ENCODE data around the gene AKT1S1.
"Not testable (repeated sequence)": the region's sequence is repeated elsewhere in the genome, so short reads cannot be mapped to it uniquely, and the experiment has no call there.

Gene AKT1S1

DNA sequence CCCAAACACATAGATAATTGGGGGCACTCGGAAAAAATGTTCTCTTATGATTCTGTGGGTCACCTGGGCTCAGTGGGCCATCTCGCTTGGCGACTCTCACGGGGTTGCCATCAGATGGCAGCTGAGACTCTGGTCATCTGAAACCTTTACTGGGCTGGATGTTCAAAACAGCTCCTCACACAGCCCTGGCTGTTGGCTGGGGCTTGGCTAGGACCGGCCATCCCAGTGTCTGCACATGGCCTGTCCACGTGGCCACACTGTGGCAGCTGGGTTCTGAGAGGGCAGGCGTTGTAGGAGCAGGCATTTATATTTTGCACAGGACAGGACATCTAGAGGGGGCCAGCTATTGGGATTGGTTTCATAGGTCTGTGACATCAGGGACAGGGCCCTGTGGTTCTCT, 43.6 kb downstream of the AKT1S1 start:
- no peak for DNase-seq

- DNase-seq: no peak
These were observed 44.6 kb downstream of the AKT1S1 start for GRCh38 chr19:49832556-49832955.

DNA sequence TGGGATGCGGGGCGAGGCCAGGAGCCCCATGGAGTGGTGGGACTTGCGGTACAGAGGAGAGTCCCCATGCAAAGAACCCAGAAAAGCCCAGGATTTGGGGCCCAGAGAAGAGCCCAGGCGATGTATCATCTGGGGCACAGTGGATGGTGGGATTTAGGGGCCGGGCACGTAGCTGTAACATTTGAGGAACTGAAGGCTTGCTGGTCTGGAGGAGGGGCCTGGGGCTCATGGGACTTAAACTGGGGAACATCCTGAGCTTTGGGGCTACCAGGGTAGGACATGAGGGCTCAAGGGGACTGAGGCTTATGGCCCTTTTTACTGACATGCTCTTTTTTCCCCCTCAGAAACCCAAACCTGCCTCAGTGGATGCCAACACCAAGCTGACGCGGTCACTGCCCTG, 45.6 kb downstream of the AKT1S1 start:
- no peak for DNase-seq

- no peak for DNase-seq
These were observed 46.4 kb downstream of the AKT1S1 start for GRCh38 chr19:49830766-49831165.

DNA sequence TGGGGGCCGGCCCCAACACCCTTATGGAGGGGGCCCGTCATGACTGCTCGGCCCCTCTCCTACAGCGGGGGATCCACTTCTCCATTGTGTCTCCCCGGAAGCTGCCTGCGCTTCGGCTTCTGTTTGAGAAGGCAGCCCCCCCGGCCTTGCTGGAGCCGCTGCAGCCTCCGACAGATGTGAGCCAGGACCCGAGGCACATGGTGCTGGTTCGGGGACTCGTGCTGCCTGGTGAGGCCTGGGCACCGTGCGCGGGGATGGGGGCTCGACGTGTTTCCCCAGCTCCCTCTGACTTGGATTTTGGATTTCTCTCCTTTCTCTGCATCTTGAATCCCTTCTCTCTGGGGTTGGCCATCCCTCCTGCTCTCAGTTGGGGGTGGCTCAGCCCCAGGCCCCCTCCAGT, 47.4 kb downstream of the AKT1S1 start:
- no peak for DNase-seq

GRCh38 chr19:49829200-49829599, 48.0 kb downstream of the AKT1S1 start:
- no peak for DNase-seq

GRCh38 chr19:49827034-49827433, 50.1 kb downstream of the AKT1S1 start:
- no peak for DNase-seq

DNA sequence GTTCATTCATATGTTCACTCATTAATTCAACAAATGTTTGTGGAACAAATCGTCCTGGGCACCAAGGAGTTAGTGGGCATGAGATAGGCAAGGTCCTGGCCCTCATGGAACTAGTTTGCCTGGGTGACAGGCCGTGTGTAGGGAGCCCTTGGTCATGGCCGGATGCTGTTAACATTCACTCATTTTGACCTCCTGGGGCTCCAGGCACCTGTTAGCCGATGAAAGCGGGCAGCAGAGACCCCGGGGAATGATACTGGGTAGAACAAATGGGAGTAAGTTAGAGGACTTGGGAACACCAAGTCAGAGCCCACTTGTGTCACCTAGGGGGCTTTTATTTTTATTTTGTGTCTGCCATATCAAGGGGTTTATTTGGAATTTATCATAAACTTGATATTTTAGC, 52.5 kb downstream of the AKT1S1 start:
- DNase-seq: no peak

DNA sequence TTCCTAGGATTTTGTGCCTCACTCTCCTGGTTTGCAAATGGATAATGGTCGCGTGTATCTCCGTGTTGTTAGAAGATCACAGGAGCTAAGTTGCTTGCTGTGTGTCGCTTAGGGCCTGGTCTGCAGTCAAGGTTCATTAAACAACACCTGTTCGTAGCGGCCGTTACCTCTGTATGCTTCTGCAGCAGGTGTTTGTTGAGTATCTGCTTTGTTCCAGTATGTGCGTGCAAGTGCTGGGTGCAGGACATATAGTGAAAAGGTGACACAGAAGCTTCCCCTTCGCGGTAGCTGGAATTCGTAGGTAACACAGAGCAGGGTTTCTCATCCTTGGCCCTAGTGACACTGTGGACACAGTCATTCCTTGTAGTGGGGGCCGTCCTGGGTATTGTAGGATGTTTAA, 53.7 kb downstream of the AKT1S1 start:
- no peak for DNase-seq

- DNase-seq: no peak
These were observed 57.0 kb downstream of the AKT1S1 start for GRCh38 chr19:49820125-49820524.

GRCh38 chr19:49819452-49820115, 57.6 kb downstream of the AKT1S1 start:
- DNase-seq: not testable (repeated sequence)
